ENCODE data around the gene FGFBP2.

- TF ChIP-seq CTCF (conservative IDR thresholded peaks at IDR 0.05; ENCODE audit: low read length) = no peak
- no peak for TF ChIP-seq EZH2phosphoT487 (IDR thresholded peaks at IDR 0.05; ENCODE audit: borderline replicate concordance)
These were observed 48.7 kb downstream of the FGFBP2 start for GRCh38 chr4:15914291-15914690.

Measured in Loucy (cell line).